Adipose tissue (tissue), 3 donors: ENCODE results near the gene NFKB2. TPM values are rescaled to one million over a fixed set of nuclear protein-coding genes. Genes with fewer than 3 reads are reported as not detected.

Experiments used
- H3K27ac ChIP-seq: one replicate; pipeline ENCODE4 v1.5.1; 2013; ENCODE audit warnings: low read depth, low read length
- WGBS, 3 donors: extraction: QIAGEN DNeasy Blood & Tissue Kit; methylation state at CpG; one replicate each; pipeline ENCODE4 v1.1.7; 2013; 5-methylcytosine and 5-hydroxymethylcytosine counted together
- polyA plus RNA-seq, 3 donors: library from polyadenylated mRNA; stranded (reverse); fragments of 200-250 nt; gene quantifications; one replicate each; pipeline ENCODE4 v1.2.3, GENCODE V29; 2013
- donor health status: healthy with polysubstance abuse.
- donor health status: Bipolar disorder and iron deficiency.
- donor health status: healthy.

Gene NFKB2
- polyA plus RNA-seq, 3 donors = 16.1 to 64.8 (median 18.8) TPM

GRCh38 chr10:102393411-102394078 lies 2.0 kb upstream of the NFKB2 start:
- WGBS, 3 donors = 28 to 34% (median 31%) methylated on average over 30 of the region's 30 CpGs
- no peak overlapping the region for H3K27ac ChIP-seq

DNA sequence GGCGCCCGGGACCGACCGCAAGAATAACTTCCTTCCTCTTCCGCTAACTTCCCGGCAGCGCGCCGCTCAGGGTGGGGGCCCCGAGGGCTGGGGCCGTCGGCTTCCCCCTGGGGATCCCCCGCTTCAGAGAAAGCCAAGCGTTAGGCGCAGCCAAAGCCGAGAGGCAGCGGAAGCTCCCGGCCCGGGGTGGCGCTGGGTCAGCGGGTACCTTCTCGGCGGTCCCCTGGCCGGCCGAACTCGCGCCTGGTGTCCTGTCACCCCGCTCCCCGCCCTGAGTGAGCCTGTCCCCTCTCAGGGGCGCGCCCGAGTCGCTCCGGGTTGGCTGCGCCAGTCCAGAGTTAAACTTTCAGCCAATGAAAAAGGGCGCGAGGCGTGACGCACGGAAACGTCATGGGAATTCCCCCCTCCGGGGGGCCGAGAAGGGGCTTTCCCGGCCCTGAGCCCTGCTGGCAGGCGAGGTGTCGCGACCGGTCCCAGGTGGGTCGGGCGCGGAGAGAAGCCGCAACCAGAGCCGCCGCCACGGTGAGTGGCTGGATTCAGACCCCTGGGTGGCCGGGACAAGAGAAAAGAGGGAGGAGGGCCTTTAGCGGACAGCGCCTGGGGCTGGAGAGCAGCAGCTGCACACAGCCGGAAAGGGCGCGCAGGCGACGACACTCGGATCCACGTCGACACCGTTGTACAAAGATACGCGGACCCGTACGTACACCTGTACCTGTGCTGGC lies 1.3 kb upstream of the NFKB2 start:
- WGBS, 3 donors = 0% methylated on average over 64 to 71 of the region's 71 CpGs
- peak overlapping the region; percentile 96 for H3K27ac ChIP-seq

DNA sequence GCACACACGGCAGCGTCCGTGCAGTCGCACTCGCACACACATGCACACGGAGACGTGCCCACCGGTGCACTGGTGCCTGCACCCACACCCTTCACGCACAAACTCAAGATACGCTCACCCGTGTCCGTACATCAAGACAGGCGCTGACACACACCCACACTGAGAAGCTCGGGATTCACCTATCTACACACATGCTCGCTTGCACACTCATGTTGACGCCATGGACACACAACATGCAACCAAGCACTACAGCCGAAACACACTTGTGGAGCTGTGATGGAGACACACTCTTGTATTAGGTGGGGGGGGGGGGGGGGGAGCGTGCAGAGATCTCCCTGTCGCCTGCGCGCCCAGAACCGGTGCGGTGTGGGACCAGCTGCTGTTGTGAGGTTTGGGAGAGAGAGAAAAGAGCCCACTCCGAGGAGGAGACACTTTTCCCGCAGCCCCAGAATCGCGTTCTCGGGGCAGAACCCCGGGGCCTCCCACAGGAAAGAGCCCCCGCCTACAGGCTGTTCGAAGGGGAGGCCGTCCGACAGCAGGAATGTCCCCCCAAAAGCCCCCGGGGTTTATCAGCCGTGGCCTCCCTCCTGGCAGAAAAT lies 605 bp upstream of the NFKB2 start:
- 1% methylated on average over 29 to 35 of the region's 35 CpGs for WGBS, 3 donors
- H3K27ac ChIP-seq = peak overlapping the region; percentile 96

DNA sequence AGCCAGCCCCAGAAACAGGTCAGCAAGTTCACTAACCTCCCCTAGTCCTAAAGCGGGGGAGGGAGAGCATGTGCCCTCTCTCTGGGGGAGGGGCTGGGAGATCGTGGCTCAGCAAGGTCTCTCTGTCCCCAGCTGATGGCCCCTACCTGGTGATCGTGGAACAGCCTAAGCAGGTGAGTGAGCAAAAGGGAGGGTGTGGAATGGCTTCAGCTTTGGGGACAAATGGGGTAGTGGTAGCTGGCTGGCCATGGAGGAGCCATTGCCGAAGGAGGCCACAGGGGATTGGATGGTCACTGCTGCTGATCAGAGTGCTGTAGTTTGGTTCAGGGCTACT lies 779 bp downstream of the NFKB2 start:
- H3K27ac ChIP-seq = no peak overlapping the region
- 47 to 59% (median 48%) methylated on average over 3 to 4 of the region's 4 CpGs for WGBS, 3 donors

- WGBS, 3 donors = 87 to 89% (median 88%) methylated on average over 12 of the region's 12 CpGs
Measured at GRCh38 chr10:102396730-102397151, 1.2 kb downstream of the NFKB2 start.

DNA sequence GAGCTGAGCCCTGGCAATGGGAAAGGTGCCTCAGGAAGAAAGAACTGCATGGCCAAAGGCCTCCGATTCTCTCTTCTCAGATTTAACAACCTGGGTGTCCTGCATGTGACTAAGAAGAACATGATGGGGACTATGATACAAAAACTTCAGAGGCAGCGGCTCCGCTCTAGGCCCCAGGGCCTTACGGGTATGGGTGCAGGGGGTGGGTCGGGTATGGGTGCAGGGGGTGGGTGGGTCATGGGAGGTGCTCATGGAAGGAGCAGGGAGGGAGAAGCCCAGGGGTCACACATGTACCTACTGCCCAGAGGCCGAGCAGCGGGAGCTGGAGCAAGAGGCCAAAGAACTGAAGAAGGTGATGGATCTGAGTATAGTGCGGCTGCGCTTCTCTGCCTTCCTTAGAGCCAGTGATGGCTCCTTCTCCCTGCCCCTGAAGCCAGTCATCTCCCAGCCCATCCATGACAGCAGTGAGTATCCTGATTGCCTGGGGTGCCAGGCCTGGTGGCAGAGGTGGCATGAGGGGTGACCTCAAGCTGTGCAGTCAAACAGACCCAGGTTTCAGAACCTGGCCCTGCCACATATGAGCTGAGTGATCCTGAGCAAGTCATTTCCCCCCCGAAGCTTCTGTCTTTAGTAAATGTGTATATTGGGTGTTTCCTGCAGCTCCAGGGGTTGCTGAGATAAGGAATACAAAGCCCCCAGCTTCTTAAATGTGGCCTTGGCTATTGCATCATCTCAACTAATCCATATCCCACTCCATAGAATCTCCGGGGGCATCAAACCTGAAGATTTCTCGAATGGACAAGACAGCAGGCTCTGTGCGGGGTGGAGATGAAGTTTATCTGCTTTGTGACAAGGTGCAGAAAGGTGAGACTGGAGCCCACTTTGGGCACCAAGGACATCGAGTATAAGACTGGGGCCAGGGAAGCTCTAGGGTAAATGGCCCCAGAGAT lies 2.0 kb downstream of the NFKB2 start:
- WGBS, 3 donors = 92 to 95% (median 94%) methylated on average over 14 of the region's 14 CpGs
- no peak overlapping the region for H3K27ac ChIP-seq

More at GRCh38 chr10:102396730-102397151, 1.2 kb downstream of the NFKB2 start:
- H3K27ac ChIP-seq = no peak overlapping the region

GRCh38 chr10:102398172-102399020 lies 2.9 kb downstream of the NFKB2 start:
- WGBS, 3 donors = 83 to 88% (median 87%) methylated on average over 21 of the region's 21 CpGs
- H3K27ac ChIP-seq = no peak overlapping the region

DNA sequence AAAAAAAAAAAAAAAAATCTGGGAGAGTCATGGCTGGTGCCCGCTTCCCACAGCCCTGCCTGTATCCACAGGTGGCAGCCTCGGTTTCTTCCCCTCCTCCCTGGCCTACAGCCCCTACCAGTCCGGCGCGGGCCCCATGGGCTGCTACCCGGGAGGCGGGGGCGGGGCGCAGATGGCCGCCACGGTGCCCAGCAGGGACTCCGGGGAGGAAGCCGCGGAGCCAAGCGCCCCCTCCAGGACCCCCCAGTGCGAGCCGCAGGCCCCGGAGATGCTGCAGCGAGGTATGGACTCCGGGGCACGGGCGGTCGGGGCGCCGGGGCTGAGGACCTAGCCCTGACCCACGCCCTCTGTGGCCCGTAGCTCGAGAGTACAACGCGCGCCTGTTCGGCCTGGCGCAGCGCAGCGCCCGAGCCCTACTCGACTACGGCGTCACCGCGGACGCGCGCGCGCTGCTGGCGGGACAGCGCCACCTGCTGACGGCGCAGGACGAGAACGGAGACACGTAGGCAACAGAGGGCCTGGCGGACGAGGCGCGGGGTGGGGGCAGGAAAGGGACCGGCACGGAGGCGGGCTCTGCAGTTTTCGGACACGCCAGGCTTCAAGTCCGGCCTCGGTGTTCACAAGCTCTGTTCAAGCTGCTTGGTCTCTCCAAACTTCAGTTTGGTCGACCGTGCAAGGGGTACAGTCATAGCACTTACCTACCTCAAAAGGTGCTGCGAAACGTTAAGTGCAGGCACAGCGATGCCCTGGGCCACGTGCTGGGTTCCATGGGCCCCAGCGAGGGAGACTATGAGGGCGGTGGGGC lies 3.9 kb downstream of the NFKB2 start:
- 2 to 4% (median 4%) methylated on average over 64 to 72 of the region's 72 CpGs for WGBS, 3 donors
- H3K27ac ChIP-seq = peak overlapping the region; percentile 68

DNA sequence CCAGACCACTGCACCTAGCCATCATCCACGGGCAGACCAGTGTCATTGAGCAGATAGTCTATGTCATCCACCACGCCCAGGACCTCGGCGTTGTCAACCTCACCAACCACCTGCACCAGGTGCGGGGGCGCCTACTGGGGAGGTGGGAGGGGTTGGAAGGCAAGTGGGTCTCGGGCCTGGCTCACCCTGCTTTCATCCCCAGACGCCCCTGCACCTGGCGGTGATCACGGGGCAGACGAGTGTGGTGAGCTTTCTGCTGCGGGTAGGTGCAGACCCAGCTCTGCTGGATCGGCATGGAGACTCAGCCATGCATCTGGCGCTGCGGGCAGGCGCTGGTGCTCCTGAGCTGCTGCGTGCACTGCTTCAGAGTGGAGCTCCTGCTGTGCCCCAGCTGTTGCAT lies 4.6 kb downstream of the NFKB2 start:
- WGBS, 3 donors = 79 to 87% (median 84%) methylated on average over 17 of the region's 17 CpGs
- H3K27ac ChIP-seq = no peak overlapping the region

DNA sequence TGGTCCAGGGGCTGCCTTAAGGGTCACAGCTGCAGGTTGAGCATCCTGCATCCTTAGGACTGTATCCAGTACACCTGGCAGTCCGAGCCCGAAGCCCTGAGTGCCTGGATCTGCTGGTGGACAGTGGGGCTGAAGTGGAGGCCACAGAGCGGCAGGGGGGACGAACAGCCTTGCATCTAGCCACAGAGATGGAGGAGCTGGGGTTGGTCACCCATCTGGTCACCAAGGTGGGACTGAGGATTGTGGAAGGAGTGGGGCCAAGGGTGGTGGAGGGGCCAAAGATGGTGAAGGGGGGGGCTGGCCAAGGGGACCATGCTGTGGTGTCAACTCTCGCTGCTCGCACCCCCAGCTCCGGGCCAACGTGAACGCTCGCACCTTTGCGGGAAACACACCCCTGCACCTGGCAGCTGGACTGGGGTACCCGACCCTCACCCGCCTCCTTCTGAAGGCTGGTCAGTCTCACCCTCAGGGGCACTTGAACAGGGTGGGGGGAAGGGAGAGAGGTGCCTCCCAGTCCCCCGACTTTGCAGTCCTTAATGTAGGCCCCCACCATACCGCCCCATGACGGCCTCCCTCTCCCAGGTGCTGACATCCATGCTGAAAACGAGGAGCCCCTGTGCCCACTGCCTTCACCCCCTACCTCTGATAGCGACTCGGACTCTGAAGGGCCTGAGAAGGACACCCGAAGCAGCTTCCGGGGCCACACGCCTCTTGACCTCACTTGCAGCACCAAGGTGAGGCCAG lies 5.3 kb downstream of the NFKB2 start:
- 89 to 95% (median 93%) methylated on average over 22 of the region's 22 CpGs for WGBS, 3 donors

GRCh38 chr10:102401342-102401654 lies 5.8 kb downstream of the NFKB2 start:
- no peak overlapping the region for H3K27ac ChIP-seq
- WGBS, 3 donors = 87 to 94% (median 93%) methylated on average over 8 of the region's 8 CpGs

More for the DNA sequence above, 5.3 kb downstream of the NFKB2 start:
- no peak overlapping the region for H3K27ac ChIP-seq

- H3K27ac ChIP-seq = no peak overlapping the region
- WGBS, 3 donors = 86 to 87% (median 86%) methylated on average over 18 of the region's 18 CpGs
Measured at GRCh38 chr10:102401735-102402511, 6.4 kb downstream of the NFKB2 start.

- 88% methylated on average over 5 of the region's 5 CpGs for WGBS, 3 donors
- no peak overlapping the region for H3K27ac ChIP-seq
Measured at GRCh38 chr10:102402512-102402896, 7.0 kb downstream of the NFKB2 start.

DNA sequence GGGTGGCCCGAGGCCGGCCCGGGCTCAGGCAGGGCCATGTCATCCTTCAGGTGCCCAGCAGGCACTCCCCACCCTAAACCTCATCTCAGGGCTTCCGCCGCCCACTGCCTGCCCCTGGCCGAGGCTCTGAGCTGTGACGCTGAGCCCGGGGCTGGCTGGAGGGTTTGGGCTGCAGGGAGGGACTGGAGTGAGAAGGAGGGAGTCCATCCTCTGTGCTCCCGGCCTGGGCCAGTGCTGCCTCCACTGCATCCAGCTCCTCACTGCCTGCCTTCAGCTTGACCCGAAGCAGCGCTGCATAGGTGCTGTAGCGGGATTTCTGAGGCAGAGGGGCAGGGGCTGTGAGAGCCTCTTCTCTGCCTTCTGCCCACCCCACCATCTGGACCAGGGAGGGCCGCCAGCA lies 7.6 kb downstream of the NFKB2 start:
- no peak overlapping the region for H3K27ac ChIP-seq
- 78 to 89% (median 88%) methylated on average over 13 of the region's 13 CpGs for WGBS, 3 donors

DNA sequence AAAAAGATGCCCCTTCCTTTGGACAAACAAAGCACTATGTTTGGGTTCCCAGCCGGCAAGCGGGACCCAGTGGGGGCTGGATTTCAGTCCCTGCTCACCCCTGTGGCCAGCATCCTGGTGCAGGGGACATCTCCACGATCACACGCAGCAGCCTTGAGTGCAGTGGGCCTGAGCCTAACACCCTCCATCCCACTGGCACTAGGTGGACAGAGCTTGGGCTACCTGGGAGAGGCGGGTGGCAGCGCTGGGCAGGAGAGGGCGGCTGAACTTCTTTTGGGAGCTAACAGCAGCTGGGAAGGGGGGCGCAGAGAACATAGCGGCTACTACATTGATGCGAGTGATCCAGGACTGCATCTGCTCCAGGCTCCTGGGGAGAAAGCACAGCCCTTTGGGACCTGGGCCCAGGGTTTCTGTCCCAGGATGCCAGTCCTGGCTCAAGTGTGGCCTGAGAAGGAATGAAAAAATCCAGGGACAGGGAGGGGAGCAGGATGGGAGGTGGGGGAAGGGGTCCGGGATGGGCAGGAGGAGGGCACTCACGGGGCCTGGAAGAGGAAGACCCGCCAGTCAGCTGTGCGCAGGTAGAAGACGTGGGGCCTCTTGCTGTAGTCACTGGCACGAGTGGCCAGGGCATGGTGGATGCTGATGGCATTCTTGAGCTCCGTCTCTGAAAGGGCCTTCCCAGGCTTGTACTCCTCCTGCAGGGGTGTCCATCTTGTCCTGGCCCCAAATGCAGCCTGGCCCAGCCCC lies 9.0 kb downstream of the NFKB2 start:
- H3K27ac ChIP-seq = no peak overlapping the region
- 82 to 85% (median 82%) methylated on average over 17 of the region's 17 CpGs for WGBS, 3 donors
